ENCODE data around the gene CTU1.

DNA sequence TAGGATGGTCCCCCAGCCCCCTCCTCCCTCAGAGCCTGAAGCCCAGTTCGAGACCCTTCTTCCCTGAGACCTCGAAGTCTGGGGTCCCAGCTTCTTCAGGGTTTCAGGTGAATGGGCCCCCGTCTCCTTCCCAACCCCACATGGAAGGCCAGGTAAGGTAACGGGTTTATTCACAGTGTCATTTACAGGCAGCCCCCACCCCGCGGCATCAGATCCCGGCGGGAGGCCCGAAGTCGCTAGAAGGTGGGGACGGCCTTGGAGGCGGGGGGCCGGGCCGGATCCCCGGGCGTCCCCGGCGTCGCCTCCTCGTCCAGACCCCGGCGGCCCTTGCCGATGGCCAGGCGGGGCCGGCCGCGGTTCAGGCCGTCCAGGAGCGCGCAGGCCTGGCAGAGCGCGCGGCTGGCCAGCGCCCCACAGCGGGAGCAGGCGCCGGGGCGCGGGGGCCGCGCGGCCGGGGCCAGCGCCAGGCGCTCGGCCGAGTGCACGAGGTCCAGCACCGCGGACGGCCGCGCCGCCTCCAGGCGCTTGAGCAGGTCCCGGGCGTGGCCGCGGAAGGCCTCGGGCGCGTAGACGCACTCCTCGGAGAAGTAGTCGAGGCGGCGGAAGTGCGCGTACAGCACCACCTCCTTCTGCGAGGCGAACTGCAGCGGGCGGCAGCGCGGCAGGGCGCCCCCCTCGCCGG is 9.7 kb downstream of the CTU1 start:
- TF ChIP-seq, protein P1, sequence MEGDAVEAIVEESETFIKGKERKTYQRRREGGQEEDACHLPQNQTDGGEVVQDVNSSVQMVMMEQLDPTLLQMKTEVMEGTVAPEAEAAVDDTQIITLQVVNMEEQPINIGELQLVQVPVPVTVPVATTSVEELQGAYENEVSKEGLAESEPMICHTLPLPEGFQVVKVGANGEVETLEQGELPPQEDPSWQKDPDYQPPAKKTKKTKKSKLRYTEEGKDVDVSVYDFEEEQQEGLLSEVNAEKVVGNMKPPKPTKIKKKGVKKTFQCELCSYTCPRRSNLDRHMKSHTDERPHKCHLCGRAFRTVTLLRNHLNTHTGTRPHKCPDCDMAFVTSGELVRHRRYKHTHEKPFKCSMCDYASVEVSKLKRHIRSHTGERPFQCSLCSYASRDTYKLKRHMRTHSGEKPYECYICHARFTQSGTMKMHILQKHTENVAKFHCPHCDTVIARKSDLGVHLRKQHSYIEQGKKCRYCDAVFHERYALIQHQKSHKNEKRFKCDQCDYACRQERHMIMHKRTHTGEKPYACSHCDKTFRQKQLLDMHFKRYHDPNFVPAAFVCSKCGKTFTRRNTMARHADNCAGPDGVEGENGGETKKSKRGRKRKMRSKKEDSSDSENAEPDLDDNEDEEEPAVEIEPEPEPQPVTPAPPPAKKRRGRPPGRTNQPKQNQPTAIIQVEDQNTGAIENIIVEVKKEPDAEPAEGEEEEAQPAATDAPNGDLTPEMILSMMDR (IDR thresholded peaks at IDR 0.05; ENCODE audit: low read depth, low read length): no peak
- no peak for TF ChIP-seq EZH2phosphoT487 (IDR thresholded peaks at IDR 0.05; ENCODE audit: low read depth)

Data from OCI-LY3 (cell line).